ENCODE results near the gene ARHGAP15.

ARHGAP15 gene

GRCh38 chr2:143417428-143417827 lies 288.2 kb downstream of the ARHGAP15 start:
- no peak for DNase-seq

- DNase-seq, result no peak
Observed at GRCh38 chr2:143420313-143420712, 291.1 kb downstream of the ARHGAP15 start.

DNA sequence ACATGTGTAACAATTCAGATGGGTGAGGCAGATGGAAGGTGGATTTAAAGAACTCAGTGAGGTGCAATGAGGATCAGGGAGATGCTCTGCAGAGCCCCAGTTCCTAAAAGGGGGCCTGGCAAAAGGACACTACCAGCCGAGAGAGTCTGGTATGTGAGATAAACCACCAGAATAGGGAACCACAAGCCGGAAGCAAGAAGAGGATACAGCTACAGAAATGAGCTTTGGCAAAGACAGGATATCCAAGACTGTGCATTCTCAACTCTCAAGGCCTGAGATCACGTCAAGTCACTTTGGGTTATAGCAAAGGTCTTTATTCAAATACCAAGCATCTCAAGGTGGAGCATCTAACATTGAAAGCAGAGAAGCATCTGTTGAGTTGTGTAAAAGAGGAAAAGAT lies 293.5 kb downstream of the ARHGAP15 start:
- no peak for DNase-seq

DNA sequence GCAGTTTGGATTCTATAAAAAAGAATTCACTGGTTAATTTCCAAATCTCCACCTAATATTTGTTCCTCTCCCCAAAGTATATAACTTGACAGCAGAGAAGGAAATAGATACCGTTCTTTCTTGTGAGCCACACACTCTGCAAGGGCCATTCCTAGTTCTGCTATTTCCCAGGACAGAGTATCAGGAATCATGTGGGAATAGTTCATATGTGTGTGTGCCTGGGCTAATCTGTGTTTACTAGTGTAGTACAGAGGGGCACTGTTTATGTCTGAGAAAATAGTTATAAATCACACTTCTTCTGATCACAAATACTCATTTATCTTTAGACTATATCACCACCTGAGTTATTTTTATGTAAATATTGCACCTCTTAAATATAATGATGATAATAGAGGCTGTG lies 296.7 kb downstream of the ARHGAP15 start:
- DNase-seq, result no peak

- no peak for DNase-seq
Observed at GRCh38 chr2:143426296-143426695, 297.1 kb downstream of the ARHGAP15 start.

- DNase-seq, result no peak
Observed at GRCh38 chr2:143428700-143429099, 299.5 kb downstream of the ARHGAP15 start.

GRCh38 chr2:143429932-143430679 lies 300.9 kb downstream of the ARHGAP15 start:
- DNase-seq, result no peak

DNA sequence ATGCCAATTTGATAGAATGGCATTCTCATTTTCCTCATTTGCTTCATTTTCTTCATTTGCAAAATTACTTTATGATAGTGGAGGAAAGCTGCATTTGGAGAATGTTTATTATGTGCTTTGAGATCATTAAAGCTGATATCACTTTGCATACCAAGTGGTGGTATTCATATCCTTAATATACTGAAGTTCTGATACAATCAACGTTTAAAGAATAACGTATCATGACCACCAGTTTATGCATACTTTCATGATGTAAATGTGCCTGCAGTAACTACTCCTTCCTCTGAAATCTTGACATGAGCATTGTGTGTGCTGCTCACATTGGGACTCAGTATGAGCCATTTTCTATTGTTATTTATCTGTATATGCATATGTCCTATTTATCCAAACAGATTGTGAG lies 302.1 kb downstream of the ARHGAP15 start:
- no peak for DNase-seq

- no peak for DNase-seq
Observed at GRCh38 chr2:143433251-143433650, 304.0 kb downstream of the ARHGAP15 start.

DNA sequence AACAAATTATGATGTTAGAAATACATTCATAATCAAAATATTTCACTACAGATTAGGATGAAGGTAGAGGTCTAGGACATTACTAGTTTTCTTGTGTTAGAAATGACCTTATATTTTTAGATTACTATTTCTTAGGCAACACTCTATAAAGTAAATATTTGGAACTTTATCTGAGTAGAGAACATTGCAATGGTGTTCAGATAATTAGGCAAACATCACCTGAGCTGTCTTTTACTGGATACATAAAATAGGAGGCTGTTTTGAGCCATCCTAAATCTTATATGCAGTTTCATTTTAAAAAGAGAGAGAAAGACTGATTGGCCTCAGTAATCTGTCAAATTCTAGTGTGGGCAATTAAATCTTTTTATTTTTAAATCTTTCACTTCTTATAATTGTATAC lies 304.6 kb downstream of the ARHGAP15 start:
- DNase-seq, result no peak

DNA sequence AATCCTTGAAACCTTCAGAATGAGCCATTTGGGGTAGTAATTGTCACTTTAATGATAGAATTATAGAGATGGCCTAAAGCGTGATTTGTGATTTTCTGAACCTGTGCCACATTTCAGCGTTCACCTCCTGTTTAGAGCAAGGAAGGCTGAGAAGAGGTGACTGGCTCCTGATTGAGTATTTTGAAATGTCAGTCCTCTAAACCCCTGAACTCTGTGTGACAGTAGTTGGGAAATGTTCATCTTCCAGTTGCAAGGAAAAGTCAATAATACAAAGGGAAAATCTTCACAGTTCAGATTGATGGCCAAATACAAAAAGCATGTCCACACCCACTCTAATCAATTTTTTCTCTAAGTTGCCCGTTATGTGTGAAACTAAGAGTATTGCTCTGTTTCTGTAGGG lies 305.2 kb downstream of the ARHGAP15 start:
- DNase-seq, result no peak

DNA sequence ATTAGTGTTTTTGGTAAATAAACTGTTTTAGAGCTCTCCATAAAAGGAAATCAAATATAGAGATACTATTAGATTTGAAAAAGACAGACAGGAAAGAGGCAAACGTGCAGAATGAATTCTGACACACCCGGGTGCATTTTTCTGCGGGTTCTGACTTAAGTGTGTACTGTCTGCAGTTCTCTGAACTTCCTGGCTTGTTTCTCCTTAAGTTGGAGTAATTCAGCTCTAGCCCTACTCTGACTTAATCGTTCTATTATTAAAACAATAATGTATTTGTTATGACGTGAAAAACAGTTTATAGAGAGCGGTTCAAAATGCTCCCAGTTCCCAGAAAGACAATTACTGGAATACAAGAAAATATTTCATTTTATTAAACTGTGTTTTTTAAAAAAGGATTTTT lies 305.9 kb downstream of the ARHGAP15 start:
- no peak for DNase-seq

GRCh38 chr2:143436951-143437350 lies 307.7 kb downstream of the ARHGAP15 start:
- DNase-seq, result no peak

DNA sequence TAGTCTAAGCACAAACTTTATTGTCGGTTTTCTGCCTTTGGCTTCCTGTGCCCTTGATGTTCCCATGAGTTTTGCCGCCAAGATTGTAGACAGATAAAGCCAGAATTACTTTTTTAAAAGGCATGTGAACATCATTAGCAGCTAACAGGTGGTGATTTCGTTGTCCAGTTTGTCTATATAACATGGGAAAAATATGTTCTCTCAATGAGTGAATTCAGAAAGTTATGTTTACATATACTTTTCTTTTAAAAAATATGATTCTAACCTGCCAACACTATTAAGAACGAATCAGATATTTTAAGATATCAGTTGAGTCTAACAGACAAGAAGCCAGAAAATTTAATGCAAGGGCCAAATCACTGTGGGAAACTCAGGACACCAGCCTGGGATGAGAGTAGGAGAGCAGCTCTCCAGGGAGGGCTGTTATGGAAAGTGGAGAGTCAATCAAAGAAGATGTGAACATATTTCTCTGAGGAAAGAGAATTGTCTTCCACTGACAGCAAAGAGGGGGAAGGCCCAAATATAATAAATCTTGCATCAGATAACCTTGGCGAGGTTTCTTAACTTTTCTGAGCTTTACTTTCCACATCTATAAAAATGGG lies 311.3 kb downstream of the ARHGAP15 start:
- no peak for DNase-seq

- DNase-seq, result no peak
Observed at GRCh38 chr2:143442193-143442592, 313.0 kb downstream of the ARHGAP15 start.

DNA sequence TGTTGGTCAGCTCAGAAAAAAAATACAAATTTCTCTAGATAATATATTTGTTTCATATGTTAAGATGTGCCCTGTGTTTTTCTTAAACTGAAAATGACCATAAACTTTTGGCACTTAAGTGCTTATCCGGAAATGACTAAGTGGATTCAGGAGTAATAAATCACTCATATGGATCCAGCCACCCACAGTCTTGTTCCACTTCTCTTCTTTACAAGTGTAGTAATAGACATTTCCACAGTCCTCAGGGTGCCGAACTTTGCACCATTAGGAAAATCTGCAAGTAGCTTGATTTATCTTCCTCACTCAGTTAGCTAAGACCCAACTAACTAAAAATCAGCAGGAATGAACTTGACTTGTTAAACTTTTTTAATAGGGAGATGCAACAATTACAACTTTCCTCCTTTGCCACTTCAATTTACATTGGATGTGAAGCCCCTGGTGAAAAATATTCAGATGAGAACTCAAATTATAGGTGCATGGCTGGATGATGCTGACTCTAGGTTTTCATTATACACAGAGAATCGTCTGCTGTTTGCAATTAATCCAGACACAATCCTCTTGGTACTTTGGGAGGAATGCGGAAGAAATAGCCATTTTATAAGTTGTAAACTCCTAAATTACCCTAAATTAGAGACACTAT lies 322.5 kb downstream of the ARHGAP15 start:
- no peak for DNase-seq

DNA sequence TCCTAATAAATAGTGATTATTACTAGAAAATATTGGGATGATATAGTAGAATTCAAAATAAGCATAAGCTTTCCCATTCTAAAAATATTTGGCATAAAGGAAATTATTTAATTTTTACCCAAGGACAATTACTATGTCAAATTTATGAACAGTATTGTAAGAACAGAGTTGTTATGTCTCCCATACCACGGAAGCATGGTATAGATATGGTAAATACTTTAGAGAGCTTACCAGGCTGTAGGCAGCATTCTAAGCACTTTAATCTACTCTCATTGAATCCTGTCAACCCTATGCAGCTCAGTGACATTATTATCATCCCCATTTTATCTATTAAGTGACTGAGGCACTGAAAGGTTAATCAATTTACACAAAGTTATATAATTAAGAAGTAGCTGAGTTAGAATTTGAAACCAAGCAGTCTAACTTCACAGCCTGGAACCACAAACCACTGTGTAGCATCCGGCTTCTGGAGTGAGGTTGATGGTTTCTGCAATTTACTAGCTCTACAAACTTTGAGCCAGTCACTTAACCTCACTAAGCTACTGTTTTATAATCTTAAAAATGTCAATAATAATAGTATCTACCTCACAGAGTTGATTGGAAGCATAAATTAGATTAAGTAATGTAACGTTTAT lies 323.7 kb downstream of the ARHGAP15 start:
- no peak for DNase-seq

DNA sequence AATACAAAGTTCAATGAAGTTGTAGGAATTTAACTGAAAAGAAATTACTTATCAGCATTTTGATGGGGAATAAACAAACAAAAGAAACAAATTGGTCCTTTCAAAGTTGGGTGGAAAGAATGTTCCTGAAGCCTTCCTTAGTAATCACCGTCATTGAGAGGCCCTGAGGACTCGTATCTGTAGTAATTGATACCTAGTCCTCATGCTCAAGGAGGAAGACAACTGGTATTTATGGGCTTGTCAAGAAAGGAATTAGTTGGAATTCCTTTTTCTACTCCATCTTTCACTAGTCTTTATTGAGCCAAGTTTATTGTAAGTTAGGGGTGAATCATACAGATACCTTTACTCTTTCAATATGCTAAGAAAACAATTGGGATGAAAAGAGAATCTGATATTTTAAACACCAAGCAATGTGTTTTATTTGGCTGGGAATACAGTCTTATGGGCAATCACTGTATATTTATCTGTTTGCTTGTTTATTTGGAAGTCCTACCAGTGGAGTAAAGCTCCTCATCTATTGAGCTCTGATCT lies 324.8 kb downstream of the ARHGAP15 start:
- no peak for DNase-seq

- no peak for DNase-seq
Observed at GRCh38 chr2:143455317-143455716, 326.1 kb downstream of the ARHGAP15 start.

- no peak for DNase-seq
Observed at GRCh38 chr2:143458258-143459190, 329.3 kb downstream of the ARHGAP15 start.

DNA sequence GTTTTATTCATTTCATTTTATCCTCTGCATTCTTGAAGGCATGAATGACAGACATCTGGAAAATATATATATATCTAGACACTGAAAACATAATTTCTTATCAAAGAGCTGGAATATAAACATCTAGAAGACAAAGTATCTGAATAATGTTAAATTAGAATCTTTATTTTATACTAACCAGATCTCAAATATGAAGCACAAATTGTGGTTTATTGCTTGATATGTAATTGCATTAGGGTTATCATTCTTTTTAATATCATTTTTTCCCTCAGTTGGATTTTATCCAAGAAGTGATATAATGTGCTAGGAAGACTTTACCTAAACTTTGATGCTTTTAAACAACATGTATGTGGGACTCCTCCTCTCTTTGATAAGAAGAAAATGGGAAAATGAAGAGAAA lies 331.2 kb downstream of the ARHGAP15 start:
- DNase-seq, result no peak

- DNase-seq, result no peak
Observed at GRCh38 chr2:143463719-143464118, 334.5 kb downstream of the ARHGAP15 start.

All from midbrain (tissue), 1 donor.